A549 (cell line): ENCODE measurements around the gene SOCS7.

ENCODE experiments used
- BCL3 ChIP-seq: fragments of >200 bp; sonication (Bioruptor Twin); formaldehyde crosslinking; IDR thresholded peaks from 3 replicates; pipeline ENCODE4 v1.6.1; 2016
- CTCF ChIP-seq: fragments of >200 bp; sonication (Bioruptor Twin); formaldehyde crosslinking; IDR thresholded peaks from 3 replicates; pipeline ENCODE4 v1.5.1; 2016
- ELK1 ChIP-seq: fragments of 150-350 bp; IDR thresholded peaks from 2 replicates; pipeline ENCODE4 v1.6.1; 2014; ENCODE audit warnings: low read depth, mild to moderate bottlenecking, low read length
- JUN ChIP-seq, 2 experiments: fragments of >200 bp; sonication (Bioruptor Twin); formaldehyde crosslinking; IDR thresholded peaks; 2 replicates in 1 of 2; 3 replicates in 1 of 2; pipeline ENCODE4 v1.6.1; 2016 to 2017
- KDM1A ChIP-seq: fragments of 200-600 bp; sonication (generic); IDR thresholded peaks from 2 replicates; pipeline ENCODE4 v1.6.1; 2016; ENCODE audit warnings: low read depth, mild to moderate bottlenecking
- MAX ChIP-seq: IDR thresholded peaks from 2 replicates; pipeline ENCODE4 v1.6.1; 2012
- NFE2L2 ChIP-seq: fragments of 150-350 bp; conservative IDR thresholded peaks from 2 replicates; pipeline ENCODE4 v1.6.1; 2014; ENCODE audit warnings: low read length
- POLR2A ChIP-seq: IDR thresholded peaks from 2 replicates; pipeline ENCODE4 v1.6.1; 2012; ENCODE audit warnings: mild to moderate bottlenecking, low read length
- POLR2AphosphoS2 ChIP-seq: conservative IDR thresholded peaks from 2 replicates; pipeline ENCODE4 v1.6.1; 2012; ENCODE audit warnings: low read length, improper control_type of control experiment, inconsistent platforms
- RAD21 ChIP-seq, 2 experiments: fragments of >200 bp in 1 of 2; sonication (Bioruptor Twin) in 1 of 2; formaldehyde crosslinking in 1 of 2; IDR thresholded peaks in 1 of 2; conservative IDR thresholded peaks in 1 of 2; 2 replicates in 1 of 2; 3 replicates in 1 of 2; pipeline ENCODE4 v1.6.1; 2012 to 2018; ENCODE audit warnings: inconsistent platforms in 1 of 2
- RFX5 ChIP-seq: fragments of 450-650 bp; IDR thresholded peaks from 2 replicates; pipeline ENCODE4 v1.7.1; 2014; ENCODE audit warnings: antibody characterized with exemption, mild to moderate bottlenecking, moderate library complexity

GRCh38 chr17:38336838-38337237 is 14.8 kb upstream of the SOCS7 start:
- TF ChIP-seq RAD21 (conservative IDR thresholded peaks at IDR 0.05 in 1 of 2, IDR thresholded peaks at IDR 0.05 in 1 of 2) (no peak), BCL3 (no peak), CTCF (no peak), POLR2A (no peak), ELK1 (no peak), KDM1A (no peak), POLR2AphosphoS2 (no peak), RFX5 (no peak), NFE2L2 (no peak), JUN (IDR thresholded peaks at IDR 0.05) (no peak), MAX (no peak)
